Stimulated activated CD4-positive, alpha-beta T cell treated with anti-CD3 and anti-CD28 coated beads, TNF-alpha, amount 100 ng/mL, for 1 hour (primary cell): Measurements from ENCODE around the gene SYCE3.
"Not testable (repeated sequence)": the region's sequence is repeated elsewhere in the genome, so short reads cannot be mapped to it uniquely, and the experiment has no call there.

Source experiments
- DNase-seq, 3 donors: peaks; one replicate each; pipeline ENCODE4 v3.0.0-alpha.2; 2020; ENCODE audit warnings: low read depth in 3 of 3, low spot score in 1 of 3

SYCE3 gene

DNA sequence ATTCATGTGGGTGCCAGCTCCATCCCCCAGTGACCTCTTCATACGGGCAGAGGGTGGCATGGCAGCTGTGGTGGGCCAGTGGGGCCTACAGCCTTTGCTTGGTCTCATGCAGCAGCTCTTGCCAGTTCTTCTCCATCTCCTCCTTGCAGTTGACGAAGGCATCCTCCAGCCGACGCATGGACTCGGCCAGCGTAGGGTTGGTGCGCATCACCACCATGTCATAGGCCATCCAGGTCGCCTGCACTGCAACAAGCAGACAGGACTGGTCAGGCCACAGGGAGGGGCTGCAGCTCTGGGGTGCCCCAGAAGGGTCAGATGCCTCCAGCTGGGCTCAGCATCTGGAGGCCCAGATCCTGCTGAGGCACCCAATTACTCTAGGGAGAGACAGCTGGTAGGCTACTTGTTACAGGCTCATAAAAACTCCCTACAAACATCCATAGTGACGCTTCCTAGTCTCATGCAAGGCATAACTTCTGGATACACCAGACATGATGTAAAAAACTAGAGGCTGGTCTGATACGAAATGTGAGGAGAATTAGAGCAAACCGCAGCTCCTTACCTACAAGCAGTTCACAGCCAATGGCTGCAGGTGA is 11.5 kb downstream of the SYCE3 start:
- no peak for DNase-seq

- DNase-seq = no peak
These were observed 12.3 kb downstream of the SYCE3 start for GRCh38 chr22:50550395-50550794.

DNA sequence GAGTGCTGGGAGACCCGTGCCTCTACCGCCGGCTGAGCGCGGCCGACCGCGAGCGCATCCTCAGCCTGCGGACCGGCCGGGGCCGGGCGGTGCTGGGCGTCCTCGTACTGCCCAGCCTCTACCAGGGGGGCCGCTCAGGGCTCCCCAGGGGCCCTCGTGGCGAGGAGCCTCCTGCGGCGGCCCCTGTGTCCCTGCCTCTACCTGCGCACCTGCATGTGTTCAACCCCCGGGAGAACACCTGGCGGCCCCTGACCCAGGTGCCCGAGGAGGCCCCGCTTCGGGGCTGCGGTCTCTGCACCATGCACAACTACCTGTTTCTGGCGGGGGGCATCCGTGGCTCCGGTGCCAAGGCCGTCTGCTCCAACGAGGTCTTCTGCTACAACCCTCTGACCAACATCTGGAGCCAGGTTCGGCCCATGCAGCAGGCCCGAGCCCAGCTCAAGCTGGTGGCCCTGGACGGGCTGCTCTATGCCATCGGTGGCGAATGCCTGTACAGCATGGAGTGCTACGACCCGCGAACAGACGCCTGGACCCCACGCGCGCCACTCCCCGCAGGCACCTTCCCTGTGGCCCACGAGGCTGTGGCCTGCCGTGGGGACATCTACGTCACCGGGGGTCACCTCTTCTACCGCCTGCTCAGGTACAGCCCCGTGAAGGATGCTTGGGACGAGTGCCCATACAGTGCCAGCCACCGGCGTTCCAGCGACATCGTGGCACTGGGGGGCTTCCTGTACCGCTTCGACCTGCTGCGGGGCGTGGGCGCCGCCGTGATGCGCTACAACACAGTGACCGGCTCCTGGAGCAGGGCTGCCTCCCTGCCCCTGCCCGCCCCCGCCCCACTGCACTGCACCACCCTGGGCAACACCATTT is 13.6 kb downstream of the SYCE3 start:
- DNase-seq = no peak

- no peak for DNase-seq
These were observed 14.4 kb downstream of the SYCE3 start for GRCh38 chr22:50548040-50548920.

- DNase-seq = no peak
These were observed 15.3 kb downstream of the SYCE3 start for GRCh38 chr22:50547263-50547985.

DNA sequence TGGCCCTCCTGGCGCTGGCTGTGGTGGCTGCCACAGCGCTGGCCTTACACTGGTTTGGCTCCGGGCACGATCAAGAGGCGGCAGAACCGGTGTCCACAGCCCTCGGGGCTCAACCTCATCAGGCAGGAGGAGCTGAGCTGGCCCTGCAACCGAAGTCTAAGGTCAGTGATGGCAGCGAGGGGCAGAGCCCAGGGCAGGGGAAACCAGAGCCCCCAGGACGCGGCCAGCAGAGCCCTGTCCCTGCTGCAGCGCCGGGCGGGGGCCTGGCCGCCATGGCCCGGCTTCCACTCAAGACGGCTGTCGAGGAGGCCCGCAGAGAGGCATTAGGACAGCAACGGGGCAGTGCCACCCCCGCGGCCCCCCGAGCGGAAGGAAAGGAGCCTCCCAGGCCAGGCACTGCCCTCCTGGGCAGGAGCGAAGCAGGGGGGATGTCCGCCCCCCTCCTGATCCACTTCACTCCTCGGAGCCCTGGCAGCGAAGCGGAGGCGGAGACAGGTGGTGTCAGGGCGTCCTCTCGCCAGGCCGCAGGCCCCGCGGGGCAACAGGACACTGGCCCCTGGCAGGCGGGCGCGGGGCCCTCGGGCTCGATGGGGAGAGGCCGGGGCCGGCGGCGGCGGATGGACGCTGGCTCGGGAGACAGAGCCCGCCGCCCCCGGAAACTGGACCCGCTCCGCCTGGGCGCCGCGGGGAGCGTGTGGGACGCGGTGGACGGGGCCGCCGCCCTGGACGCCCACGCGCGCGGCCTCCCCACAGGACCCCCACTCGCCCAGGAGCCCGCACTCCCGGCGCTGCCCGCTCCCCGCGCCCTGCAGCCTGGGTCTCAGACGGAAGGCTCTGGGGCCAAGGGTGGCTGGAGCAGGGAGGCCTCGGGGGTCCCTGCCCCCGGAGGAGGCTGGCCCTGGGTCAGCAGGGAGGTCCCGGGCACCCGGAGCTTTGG is 16.1 kb downstream of the SYCE3 start:
- DNase-seq = no peak

DNA sequence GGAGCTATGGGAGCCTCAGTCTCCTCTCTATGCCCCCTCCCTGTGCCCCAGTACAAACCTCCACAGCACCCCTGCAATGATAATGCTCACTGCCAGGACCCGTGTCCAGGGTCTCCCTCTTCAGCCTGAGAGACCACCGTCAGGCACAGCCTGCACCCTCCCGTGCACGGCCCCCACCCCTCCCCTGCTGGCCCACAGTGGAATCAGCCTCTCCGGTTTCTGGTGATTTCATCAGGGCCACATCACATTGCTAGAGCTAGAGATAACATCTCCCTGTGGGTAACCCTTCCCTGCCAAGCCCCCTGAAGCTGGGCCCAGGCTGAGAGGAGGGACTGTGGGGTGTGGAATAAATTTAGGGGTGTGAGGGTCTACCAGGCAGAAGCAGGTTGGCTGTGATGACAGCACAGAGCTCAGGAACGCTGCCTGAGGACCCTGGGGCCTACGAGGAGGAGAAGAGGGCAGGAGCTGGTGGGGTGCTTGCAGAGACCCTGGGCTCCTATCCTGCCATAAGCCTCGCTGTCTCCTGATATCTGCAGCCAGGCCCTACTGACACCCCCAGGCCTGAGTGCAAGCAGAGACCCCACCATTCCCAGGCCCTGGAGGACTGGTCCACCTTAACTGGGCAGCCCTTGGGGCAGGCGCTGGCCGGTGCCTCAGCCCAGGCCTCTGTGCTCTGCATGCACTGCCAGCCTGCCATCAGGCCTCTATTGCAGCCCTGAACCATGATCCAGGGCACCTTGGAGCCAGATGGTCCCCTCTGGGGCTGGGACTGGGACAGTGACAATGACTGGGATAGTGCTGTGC is 17.0 kb downstream of the SYCE3 start, which contains the start of gene KLHDC7B:
Gene KLHDC7B, plus strand, starts transcription at position 378 of the 804 bp plus-strand sequence. Its CDS starts 345 bp downstream, at position 723.
- DNase-seq = no peak

DNA sequence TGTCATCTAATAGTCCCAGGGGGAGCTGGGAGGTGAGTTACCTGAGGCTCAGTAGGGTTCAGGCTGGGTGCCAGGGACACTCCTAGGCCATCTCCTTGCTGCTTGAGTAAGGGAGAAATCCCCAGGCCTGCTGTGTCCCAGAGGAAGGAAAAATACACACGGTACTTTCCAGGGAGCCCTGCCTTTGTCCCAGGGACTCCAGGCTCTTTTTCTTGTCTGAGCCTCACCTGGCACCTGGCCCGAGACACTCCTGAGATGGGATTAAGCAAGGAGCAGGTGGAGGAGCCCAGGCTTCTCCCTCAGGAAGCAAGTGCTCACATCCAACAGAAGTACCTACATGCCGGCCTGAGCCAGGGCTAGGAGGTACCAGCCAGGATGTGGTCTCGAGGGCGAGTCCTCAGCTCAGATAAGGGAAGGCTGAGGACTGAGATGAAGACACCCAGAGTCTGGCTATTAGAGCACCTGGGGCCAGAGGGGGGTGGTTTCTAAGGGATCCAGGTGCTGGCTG is 17.9 kb downstream of the SYCE3 start:
- DNase-seq = no peak

- DNase-seq = peak in 2 of 3 donors; percentile 65 to 73
These were observed 18.5 kb downstream of the SYCE3 start for GRCh38 chr22:50544078-50544745.

- no peak for DNase-seq
These were observed 20.2 kb downstream of the SYCE3 start for GRCh38 chr22:50542416-50542927.

GRCh38 chr22:50541667-50542026 is 21.1 kb downstream of the SYCE3 start:
- DNase-seq = not testable (repeated sequence)

DNA sequence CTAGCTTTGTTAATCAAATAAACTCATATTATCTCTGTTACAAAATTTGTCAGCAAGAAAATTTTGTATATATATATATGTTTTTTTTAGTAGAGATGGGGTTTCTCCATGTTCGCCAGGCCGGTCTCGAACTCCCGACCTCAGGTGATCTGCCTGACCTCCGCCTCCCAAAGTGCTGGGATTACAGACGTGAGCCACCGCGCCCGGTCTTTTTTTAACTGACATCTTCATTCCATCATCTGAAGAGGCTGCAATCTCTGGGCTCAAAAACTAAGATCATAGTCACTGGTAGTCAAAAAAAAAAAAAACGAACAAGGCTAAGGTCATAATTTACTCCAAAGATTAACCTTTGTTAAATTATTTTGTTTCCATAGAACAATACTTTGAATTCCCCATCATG is 22.3 kb downstream of the SYCE3 start:
- DNase-seq = no peak

DNA sequence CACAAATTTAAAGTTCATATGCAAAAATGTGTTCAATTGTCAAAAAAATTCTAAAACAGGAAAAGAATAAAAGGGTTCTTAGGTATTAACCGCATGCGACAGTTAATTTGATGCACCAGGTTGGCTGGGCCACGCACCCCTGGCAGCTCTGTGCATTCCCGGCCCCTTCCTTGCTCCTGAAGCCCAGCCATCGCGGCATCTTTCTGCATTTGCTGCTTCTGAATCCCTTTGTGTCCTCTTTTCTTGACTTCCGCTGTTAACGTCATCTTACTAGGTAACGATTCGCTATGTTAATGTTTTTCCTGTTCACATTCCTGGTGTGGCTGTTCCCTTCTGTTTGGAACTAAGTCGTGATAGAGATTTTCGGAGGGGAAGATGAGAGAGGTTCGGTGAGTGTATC is 25.0 kb downstream of the SYCE3 start:
- DNase-seq = no peak

DNA sequence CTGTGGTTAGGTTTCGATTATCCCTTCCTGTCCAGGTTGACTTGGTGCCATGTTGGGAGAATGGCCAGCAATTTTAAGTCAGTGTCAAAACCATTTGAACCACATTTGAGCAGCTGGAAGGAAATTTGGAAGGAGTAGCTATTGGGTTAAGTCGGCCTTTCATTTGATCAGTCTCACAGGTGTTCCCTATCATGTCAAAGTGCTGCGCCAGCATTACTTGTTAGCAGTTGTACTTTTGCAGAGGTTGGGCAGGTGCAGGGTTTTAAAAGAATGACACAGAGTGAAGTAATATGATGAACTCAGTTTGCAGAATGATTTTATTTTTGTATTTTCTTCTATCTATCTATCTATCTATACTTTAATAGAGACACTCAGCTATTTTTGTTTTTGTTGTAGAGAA is 26.5 kb downstream of the SYCE3 start:
- no peak for DNase-seq

- DNase-seq = no peak
These were observed 27.6 kb downstream of the SYCE3 start for GRCh38 chr22:50535113-50535512.

DNA sequence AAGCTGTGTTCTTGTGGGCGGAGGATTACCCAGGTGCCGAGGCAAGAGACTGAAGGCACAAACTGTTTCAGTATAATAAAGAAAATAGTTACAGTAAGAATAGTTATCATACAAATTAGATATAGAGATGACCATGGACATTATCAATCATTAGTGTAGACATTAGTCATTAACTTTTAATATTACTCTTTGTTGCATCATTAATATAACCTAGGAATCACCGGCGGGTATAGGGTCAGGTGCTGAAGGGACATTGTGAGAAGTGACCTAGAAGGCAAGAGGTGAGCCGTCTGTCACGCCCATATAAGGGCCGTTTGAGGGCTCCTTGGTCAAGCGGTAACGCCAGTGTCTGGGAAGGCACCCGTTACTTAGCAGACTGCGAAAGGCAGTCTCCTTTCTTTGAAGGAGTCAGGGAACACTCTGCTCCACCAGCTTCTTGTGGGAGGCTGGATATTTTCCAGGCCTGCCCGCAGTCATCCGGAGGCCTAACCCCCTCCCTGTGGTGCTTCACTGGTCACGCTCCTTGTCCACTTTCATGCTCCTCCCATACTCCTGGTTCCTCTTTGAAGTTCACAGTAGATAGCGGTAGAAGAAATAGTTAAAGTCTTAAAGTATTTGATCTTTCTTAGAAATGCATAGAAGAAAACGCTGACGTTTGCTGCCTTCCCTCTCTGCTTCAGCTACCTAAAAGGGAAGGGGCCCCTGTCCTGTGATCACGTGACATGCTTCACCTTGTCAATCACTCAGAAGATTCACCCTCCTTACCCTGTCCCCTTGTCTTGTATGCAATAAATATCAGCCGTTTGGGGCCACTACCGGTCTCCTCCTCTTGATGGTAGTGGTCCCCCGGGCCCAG is 28.6 kb downstream of the SYCE3 start:
- not testable (repeated sequence) for DNase-seq
